ENCODE data around the gene SDHAF3.

DNA sequence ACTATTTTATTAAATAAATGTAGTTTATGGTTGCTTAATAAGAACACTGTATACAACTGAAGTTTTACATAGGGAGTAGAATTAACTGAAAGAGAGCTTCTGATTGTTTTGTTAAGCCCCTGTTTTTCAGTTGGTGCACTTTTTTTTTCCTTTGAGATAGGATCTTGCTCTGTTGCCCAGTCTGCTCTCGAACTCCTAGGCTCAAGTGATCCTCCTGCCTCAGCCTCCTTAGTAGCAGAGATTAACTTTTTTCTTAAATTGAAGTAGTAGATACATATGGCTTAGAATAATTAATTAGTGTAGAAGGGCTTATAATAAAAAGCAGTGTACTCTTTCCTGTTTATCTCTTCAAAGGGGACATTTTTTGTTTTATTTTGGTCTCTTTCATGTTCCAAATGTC is 11.2 kb downstream of the SDHAF3 start:
- no peak for TF ChIP-seq POLR2A (IDR thresholded peaks at IDR 0.05; ENCODE audit: low read depth)
- no peak for TF ChIP-seq CTCF (IDR thresholded peaks at IDR 0.05)
- no peak for TF ChIP-seq EP300 (IDR thresholded peaks at IDR 0.05)
